Epithelial cell of proximal tubule (primary cell): ENCODE measurements around the gene NHSL2. TPM values are rescaled to one million over a fixed set of nuclear protein-coding genes. Genes with fewer than 3 reads are reported as not detected.

Source experiments
- DNase-seq: peaks from one replicate; pipeline ENCODE4 v3.0.0-alpha.2; 2011; ENCODE audit warnings: low read depth
- H3K4me3 ChIP-seq: 2 replicates; pipeline ENCODE4 v1.5.1; 2011; ENCODE audit warnings: low read depth, mild to moderate bottlenecking, low read length
- CTCF ChIP-seq: conservative IDR thresholded peaks from 2 replicates; pipeline ENCODE4 v1.5.1; 2012; ENCODE audit warnings: low read depth, mild to moderate bottlenecking, low read length
- total RNA-seq: library from RNA; depleted of rRNA; stranded (reverse); fragments of >200 nt; gene quantifications from 2 replicates; pipeline ENCODE4 v1.2.3, GENCODE V29; 2015

Gene NHSL2
- total RNA-seq, 1 donor from 2014 or later = 1.0 TPM

GRCh38 chrX:71885099-71885498 lies 25.5 kb upstream of the NHSL2 start:
- no peak overlapping the region for H3K4me3 ChIP-seq
- TF ChIP-seq CTCF = no peak

GRCh38 chrX:71895607-71896006 lies 15.0 kb upstream of the NHSL2 start:
- H3K4me3 ChIP-seq = no peak overlapping the region
- no peak for DNase-seq
- TF ChIP-seq CTCF = no peak

More at GRCh38 chrX:71885099-71885498, 25.5 kb upstream of the NHSL2 start:
- no peak for DNase-seq

GRCh38 chrX:71906144-71906543 lies 4.5 kb upstream of the NHSL2 start:
- H3K4me3 ChIP-seq = no peak overlapping the region
- no peak for TF ChIP-seq CTCF

GRCh38 chrX:71908387-71908786 lies 2.3 kb upstream of the NHSL2 start:
- H3K4me3 ChIP-seq = no peak overlapping the region
- DNase-seq = no peak
- no peak for TF ChIP-seq CTCF

More at GRCh38 chrX:71906144-71906543, 4.5 kb upstream of the NHSL2 start:
- DNase-seq = no peak

- H3K4me3 ChIP-seq = peak overlapping the region; percentile 53
- peak; percentile 44 for TF ChIP-seq CTCF
- no peak for DNase-seq
These were observed 689 bp upstream of the NHSL2 start for GRCh38 chrX:71909956-71910355.

GRCh38 chrX:71910986-71911730 lies 513 bp downstream of the NHSL2 start:
- DNase-seq = no peak

More at GRCh38 chrX:71910986-71911730, 513 bp downstream of the NHSL2 start:
- peak; percentile 23 for TF ChIP-seq CTCF
- peak overlapping the region; percentile 53 for H3K4me3 ChIP-seq
